COLO829 (cell line): ENCODE measurements around the gene RAC3.

ENCODE experiments used
- DNase-seq: peaks from one replicate; pipeline ENCODE4 v3.0.0; 2012; ENCODE audit warnings: low spot score

RAC3 gene

DNA sequence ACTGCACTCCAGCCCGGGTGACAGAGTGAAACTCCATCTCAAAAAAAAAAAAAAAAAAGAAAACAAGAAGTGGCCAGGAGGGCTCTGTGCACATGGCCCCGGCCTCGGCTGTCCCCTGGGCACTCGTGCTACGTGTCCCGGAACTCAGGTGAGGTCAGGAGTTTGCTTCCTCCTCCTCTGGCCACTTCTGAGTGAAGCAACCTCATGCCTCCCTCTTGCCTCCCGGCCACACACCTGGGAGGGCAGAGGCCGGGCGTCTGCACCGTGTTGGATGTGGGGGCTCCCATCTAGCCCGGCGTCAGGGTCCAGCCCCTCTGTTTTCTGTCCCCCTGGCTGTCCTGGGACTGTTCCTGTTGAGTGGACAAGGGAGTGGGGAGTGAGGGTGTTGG, 31.9 kb upstream of the RAC3 start:
- DNase-seq, result no peak

DNA sequence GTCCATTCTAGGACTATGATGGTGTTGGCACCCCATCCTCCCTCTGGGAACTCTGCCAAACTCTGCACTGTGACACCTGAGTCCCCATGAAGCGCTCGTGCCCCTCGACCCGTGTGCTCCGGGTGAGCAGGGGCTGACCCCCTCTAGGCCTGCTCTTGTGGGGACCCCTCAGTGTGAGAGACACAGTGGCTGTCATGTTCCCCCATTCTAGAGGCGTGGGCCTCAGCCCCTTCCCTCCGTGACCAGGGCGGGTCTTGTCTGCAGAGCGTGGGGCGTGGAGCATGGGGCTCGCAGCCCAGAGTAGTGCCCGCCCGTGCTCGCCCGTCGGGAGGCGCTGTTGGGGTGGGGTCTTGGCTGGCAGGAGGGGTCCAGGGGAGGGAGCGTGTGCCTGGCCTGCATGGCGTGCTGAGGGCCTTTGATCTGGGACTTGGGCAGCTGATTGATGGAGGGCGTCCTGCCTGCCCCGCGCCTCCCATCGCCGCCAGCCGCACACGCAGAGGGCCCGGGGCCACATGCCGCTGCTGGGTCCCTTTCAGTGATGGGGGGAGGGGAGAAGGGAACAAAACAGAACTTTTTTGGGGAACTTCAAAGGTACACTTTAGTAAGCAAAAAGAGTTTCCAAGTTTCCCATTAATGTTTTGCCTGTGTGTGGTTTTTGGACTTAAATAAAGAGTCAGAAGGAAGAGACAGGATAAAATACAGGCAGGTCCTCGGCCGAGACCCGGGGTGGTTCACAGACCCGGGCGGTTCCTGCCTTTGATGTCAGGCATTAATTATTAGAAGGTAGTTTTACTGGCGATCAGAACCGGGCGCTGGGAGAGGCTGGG, 31.3 kb upstream of the RAC3 start:
- DNase-seq, result no peak

DNA sequence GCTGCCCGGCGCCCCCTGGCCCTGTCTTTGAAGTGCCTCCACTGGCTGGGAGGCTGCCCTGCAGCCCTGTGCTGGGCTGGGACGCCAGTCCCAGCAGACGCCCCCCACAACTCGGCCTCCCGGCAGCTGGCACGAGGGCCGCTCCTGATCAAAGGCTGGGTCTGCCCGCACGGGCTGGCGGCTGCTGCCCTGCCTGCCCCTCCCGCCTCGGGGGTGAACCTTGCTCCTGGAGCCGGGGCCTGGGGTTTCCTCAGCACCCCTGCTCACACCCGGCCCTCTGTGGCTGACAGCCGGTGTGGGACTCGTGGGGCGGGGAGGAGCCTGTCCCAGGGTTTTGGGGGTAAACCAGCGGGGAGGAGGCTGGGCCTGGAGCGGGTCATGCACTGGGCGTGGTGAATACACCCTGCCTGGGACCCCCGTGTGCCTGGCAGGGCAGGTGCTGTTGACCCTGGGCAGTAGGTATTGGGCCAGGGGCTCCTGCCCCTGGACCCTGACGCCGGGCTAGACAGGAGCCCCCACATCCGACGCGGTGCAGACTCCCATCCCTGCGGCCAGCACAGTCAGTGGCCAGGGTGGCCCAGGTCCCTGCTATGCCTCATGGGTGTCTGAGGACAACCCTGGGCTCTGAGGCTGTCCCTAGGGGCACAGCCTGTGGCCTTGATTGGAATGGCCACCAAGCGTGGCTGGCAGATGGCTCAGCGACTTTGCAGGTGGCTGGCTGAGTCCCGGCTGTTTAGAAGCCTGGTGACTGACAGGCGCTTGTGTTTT, 30.5 kb upstream of the RAC3 start:
- DNase-seq, result no peak

DNA sequence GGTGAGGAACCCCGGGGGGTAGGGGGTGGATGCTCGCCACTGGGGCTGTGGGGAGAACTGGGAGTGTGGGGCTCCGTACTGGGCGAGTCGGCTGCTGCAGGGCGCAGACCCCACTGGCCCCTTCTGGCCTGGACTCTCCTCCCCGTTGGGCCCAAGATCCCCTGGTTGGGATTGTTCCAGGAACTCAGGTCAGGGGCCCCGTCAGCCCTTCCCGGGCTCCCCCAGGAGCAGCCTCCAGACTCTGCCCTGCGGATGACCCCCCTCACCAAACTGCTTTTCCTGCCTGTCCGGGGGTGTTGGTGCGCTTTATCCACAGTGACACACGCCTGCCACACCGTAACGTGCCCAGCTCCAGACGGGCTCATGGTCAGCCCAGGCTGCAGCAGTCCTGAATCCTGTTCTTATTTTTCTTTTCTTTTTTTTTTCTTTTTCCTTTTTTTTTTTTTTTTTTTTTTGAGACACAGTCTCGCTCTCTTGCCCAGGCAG, 29.9 kb upstream of the RAC3 start:
- no peak for DNase-seq

DNA sequence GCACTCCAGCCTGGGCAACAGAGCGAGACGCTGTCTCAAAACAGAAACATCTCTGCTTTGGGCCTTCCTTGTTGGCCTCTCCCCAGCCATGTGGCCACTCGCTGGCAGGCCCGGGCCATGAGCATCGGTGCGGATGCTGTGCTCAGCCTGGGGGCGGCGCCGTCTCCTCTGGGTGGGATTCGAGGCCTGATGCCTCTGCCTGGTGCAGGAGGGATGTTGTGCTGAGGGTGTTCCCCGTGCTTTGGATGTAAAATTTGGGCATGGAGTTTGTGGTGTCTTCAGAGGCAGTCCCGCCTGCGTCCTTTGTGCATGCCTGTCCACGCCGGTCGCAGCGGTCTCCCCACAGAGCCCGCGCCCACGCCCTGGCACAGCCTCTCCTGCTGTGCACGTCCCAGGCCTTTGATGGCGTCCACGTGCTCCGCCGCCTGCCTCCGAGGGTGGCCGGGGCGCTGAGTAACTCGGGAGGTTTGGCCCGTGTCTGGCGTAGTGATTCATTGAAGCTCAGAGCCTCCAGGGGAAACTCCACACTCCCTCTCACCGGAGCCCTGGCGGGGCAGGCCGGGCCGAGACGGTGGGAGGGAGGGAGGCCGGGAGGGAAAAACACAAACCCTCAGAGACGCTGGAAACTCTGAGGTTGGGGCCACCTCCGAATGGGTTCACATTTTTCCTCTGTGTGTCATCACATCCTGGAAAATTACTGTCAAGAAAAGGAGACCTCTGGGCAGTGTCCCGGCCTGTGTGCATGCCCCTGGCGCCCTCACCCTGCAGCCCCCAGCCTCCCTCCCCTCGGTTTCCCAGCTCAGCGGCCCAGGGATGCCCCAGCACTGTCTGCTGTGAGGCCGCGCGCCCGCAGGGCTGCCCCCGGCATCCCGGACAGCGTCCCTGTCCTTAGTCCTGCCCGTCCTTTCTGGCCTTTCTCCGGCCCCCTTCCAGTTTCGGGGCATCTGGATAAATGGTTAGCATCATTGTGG, 27.8 kb upstream of the RAC3 start:
- peak; percentile 82 for DNase-seq

DNA sequence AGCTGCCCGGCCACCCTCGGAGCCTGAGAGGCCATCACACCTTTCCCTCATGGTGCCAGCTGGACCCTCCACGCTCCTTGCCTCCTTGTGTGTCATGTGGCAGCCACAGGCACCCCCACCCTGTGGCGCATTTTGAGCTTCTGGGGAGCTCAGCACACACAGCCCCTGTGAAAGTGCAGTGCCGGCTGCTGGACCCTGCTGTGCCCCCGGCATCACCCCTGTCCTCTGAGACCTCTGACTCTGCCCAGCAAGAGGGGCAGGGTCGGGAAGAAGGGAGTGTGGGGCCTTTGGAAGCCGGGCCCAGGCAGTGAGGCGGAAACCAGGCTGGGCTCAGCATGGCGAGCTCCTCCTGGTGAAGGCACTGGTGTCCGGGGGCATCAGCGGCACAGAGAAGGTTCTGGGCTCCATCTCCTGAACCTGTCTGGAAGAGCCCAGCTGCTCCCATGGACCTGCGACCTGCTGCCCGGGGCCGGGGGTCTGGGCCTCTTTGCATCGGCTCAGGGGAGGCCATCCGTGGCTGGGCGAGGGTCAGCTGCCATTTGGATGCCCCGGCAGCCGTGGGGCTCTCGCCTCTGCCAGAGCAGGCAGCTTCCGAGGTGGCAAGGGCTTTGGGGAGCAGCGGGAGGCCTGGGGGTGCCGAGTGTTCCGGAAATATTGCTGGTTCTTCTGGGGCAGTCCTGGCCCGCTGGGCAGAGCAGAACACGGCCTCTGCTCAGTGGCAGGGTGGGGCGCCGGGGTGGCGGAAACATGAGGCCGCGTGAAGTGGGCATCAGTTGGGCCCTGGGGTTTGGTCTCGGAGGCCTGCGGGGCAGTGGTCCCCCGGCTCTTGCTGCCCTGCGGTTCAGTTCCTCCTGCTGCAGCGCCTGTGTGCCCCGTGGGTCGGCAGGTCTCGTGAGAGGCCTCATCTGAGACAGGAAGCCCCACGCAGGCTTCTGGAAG, 26.7 kb upstream of the RAC3 start:
- DNase-seq, result no peak

DNA sequence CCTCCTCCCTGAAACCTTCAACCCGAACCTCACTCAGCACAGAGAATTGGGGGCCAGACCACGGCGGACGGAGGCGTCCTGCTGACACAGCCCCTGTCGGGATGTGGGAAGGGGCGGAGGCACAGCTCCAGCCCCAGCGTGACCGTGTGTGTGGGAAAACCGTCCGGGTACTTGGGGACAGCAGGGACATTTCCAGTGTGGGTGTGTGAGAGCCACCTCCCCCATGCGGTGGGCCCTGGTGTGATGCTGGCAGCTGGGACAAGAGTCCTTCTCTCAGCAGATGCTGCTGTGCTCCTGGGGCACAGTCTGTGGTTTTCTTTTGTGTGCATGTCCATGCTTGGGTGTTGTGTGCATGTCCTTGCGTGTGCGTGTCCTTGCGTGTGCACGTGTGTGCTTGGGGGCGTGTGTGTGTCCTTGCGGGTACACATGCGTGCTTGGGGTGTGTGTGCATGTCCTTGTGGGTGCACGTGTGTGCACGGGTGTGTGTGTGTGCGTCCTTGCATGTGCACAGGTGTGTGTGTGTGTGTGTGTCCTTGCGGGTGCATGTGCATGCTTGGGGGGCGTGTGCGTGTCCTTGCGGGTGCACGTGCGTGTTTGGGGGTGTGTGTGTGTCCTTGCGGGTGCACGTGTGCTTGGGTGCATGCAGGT, 25.7 kb upstream of the RAC3 start:
- no peak for DNase-seq

DNA sequence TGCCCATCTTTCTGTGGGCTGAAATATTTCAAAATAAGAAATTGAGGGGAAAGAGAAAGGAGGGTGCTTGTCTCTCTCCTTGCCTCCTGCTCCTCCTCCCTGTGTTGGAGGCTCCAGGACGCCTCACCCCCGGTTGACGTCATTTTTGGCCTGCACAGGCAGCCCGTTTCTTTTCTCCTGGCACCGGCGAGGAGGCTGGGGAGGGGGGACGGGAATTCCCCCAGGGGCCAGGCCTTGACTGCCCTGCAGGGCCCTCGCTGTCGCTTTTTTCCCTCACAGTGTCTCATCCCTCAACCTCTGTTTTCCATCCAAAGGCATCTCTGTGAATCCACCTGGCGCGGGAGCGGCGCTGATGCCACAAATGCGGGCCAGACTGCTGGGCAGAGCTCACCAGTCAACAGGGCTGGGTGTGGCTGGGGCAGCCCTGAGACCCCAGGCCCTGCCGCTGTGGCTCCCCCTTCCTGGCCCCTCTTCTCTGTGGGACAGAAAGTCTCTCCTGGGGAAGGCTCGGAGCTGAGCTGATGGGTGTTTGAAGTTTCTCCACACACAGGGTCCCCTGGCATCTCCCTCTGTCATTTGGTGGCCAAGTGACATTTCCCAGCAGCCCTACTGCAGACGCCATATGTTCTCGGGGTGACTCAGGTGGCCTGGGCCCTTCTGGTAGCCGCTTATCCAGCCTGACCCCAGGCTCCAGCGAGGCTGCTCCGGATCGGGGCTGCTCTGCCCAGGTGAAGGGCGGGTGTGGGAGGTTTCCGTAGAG, 24.8 kb upstream of the RAC3 start:
- no peak for DNase-seq

DNA sequence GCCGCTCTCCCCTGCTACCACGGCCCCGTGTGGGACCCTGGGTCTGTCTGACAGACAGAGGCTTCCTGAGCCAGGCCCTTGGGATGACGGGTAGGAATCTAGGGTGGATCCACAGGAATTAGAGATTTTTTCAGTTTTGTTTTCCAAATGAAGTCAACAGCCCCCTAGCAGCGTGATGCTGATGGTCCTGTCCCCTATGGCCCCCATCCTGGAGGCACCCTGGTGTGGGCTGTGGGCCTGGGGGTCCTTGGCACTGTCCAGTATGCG, 24.3 kb upstream of the RAC3 start:
- no peak for DNase-seq

DNA sequence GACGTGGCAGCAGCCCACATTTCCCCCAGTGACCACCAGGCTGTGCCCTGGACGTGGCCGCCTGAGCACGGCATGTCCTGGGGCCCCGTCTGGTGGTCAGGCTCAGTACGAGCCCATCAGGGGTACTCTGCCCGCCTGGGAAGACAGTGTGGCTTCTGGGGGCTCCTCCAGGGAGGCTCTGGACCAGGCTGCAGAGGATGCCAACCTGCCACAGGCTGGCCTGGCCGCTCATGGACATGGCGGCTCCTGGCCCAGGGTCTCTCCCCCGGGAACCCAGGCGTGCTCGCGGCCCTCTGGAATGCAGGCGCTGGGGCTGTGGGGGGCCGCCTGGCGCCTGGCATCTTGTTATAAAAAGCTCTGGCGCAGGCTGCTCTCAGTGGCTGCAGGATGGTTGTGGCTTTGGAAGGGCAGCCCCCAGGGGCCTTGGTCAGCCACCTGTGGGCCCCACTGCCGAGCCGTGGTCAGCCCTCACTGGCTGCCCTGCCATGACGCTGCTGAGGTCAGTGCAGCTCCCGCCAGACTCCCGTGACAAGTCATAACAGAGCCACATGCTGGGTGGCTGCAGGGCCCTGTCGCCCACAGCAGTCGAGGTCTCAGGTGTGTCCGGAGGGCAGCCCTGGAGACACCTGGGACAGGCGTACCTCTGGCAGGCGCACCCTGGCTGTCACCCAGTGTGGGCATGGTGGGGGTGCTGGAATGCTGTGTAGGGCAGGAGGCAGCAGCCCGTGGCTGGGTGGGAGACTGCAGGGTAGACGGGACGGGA, 23.8 kb upstream of the RAC3 start:
- DNase-seq, result no peak

DNA sequence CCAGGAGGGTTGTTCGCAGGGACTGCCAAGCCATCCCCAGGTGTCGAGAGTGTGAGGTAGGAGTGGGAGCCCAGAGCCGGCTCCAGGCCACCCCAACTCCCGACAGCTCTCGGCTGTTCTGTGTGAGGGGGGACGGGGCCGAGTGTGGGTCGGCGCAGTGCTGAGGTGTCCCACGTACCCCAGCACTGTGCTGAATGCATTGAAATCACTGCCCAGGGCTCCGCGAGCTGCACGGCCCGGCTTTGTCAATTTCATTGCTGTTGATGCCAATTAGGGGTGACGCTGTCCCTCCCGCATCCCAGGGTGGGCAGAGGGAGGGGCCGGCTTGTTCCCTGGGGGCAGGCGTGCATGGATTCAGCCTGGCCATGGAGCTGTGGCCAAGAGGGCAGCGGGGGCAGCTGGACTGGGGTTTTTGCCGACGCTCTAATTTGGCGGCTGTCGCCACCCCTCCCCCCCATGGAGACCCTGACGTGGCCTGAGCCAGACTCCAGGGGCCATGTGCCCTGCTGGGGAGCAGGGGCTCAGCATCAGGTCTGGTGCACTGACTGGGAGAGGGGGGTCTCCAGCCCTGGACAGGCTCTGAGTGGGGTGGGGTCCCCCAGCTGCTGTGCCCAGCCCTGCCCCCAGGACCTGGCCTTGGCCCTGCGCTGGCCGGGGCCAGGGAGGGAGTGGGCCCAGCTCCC, 23.1 kb upstream of the RAC3 start:
- no peak for DNase-seq

DNA sequence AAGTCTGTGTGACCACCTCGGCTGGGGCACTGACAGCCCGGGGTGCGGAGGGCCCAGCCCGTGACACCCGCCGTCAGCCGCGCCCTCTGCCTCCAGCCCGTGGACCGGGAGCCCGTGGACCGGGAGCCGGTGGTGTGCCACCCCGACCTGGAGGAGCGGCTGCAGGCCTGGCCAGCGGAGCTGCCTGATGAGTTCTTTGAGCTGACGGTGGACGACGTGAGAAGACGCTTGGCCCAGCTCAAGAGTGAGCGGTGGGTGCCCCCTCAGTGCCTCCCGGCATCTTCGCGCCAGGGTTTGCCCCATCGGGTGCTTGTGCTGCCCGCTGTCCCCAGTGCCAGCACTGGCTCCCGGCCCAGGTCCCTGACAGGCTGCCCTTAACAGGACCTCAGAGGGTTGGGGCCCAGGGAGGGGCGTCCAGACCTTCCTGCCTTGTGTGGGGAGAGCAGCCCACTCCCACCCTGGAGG, 22.5 kb upstream of the RAC3 start:
- DNase-seq, result no peak

DNA sequence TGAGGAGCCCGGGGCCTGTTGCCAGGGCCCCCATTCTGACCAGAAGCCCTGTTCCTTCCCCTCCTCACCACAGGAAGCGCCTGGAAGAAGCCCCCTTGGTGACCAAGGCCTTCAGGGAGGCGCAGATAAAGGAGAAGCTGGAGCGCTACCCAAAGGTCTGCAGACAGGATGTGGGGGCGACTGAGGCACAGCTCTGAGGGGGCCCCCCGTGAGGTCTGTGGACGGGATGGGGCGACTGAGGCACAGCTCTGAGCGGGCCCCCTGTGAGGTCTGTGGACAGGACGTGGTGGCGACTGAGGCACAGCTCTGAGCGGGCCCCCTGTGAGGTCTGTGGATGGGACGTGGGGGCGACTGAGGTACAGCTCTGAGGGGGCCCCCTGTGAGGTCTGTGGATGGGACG, 22.1 kb upstream of the RAC3 start:
- no peak for DNase-seq

DNA sequence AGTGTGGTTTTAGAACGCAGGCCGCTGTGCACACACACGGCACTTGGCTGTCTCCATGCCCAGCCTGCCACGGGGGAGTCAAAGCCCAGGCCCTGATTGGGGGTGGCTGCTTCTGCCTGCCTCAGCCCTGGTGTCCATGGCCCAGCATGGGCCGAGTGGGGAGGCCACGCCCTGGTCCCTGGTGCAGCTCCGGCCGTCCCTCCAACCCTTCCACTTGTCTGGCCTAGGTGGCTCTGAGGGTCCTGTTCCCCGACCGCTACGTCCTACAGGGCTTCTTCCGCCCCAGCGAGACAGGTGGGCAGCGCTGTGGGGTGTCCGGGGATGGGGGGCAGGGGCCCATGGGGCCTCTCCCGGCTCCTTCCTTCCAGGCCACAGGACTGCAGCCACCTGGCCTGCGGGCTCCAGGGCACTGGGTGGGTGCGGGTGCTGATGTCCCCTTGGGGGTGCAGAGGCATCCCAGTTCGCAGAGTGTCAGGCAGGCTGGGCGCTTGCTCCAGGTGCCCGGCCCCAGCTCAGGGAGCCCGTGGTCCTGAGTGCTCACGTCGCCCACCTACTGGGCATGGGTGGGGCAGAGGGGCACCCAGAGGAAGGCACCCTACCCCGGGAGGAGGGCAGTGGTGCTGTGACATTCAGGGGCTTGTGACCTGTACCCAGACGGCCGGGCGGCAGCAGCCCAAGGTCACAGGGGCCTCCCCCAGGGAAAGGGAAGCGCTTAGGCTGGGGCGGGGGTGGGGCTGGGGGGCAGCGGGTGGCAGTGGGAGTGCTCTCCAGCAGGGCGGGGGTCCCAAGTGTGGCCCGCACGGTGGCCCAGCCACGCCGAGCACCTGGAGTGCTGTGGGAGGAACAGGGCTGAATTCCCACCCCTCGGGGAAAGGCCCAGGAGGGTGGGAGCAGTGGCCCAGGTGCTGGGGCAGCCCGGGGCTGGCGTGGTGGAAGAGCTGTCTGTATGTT, 20.6 kb upstream of the RAC3 start:
- DNase-seq, result no peak

DNA sequence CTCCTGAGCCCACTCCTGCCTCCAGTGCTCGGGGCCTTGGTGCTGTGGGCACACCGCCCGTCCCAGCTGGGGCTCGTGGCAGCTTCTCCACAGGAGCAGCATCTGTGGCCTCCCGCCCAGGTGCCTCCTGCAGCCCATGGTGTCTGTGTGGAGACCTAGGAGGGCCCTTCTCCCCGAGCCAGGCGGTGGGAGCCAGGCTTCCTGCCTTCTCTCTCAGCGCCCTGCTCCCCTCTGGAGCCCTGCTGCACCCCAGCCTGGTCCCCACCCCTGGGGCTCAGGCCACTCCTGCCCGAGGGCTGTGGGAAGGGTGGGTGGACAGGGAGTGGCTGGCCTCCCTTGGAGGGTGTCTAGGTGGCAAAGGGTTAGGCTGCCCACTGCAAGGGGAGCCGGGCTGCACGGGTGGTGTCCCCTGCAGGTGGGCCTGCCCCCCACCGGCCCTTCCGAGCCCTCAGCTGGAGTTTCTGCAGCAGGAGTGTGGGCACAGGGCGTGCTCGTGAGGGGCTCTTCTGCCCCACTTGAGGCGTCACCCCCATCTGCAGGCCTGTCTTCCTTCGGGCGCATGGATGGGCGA, 19.8 kb upstream of the RAC3 start:
- DNase-seq, result no peak

DNA sequence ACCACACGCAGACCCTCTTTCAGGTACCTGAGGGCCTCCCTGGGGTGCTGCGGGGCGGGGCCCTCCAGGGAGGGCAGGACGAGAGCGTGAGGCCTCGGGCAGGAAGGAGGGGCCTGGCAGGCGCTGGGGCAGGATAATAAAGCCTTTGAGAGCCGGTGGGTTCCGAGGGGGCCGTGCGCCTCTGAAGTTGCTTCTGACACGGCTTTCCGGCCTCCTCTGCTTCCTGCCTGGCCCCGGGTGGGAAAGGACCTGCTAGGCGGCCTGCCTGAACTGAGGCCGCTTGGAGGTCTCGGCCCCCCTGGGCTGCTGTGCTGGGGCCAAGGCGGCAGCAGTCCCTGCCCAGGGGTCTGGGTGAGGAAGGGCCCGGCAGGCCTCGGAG, 19.2 kb upstream of the RAC3 start:
- no peak for DNase-seq

DNA sequence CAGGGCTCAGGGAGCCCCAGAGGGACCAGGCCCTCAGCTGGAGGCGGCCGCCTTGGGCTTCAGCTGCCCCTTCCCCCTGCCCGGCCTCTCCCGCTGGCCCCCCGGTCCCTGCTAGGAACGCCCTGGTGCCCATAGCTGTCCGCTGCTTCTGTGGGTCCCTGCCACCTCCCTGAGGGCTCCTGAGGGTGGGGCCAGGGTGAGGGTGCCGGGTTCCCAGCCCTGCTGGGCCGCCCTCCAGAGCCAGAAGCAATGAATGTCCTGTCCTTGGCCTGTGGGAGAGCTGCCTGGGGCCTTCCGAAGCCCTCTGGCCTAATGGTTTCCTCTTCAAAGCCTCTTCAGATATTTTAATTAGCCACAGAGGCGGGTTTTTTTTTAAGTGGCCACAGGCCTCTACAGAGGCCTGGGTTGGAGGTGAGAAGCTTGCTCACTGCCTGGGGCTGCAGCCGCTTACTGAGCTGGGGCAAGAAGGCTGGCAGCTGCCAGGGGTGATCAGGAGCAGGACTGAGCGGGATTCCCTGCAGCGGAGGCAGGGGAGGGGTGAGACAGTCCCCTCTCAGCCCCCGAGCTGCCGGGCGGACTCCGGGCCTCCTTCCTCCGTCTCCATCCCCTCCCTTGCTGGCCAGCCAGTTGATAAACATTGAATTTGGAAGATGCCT, 18.7 kb upstream of the RAC3 start:
- no peak for DNase-seq
